ENCODE data around the gene ZNFX1. TPM values are rescaled to one million over a fixed set of nuclear protein-coding genes. Genes with fewer than 3 reads are reported as not detected.

ZNFX1 gene
- total and polyA plus RNA-seq, 2 donors (not counting 1 experiment from before 2014, with no cell fraction given): 13.7 to 46.2 TPM

GRCh38 chr20:49252556-49253350 is 25.1 kb downstream of the ZNFX1 start:
- no peaks in the 10 kb centered on the region for H3K4me1 ChIP-seq (ENCODE audit: control insufficient read depth, extremely low read depth, insufficient read depth, low read length)
- no peaks in the 10 kb centered on the region for H3K27me3 ChIP-seq (ENCODE audit: control insufficient read depth, insufficient read depth, low read length)
- H3K9ac ChIP-seq (ENCODE audit: insufficient read depth, low read length): no peak overlapping the region
- H3K9me3 ChIP-seq (ENCODE audit: control insufficient read depth, insufficient read depth, low read depth, low read length): no peaks in the 10 kb centered on the region
- H3K79me2 ChIP-seq (ENCODE audit: control insufficient read depth, insufficient read depth, low read length): no peaks in the 10 kb centered on the region
- H3K27ac ChIP-seq (ENCODE audit: insufficient read depth, low read length): no peak overlapping the region
- no peak overlapping the region for H3K4me2 ChIP-seq (ENCODE audit: extremely low read depth, insufficient read depth, low read length)
- TF ChIP-seq CTCF (conservative IDR thresholded peaks at IDR 0.05 in 1 of 2, IDR thresholded peaks at IDR 0.05 in 1 of 2; ENCODE audit: low read depth in 1 of 2, low read length in 2 of 2): no peak
- TF ChIP-seq EZH2 (IDR thresholded peaks at IDR 0.05; ENCODE audit: low read length, missing control alignments): no peak
- no peak overlapping the region for H2AFZ ChIP-seq (ENCODE audit: low read length)
- H3K36me3 ChIP-seq (ENCODE audit: control insufficient read depth, insufficient read depth, low read length): peaks cover 45% of the 10 kb centered on the region
- no peaks in the 10 kb centered on the region for H4K20me1 ChIP-seq (ENCODE audit: control insufficient read depth, extremely low read depth, insufficient read depth, low read length)
- no peak for DNase-seq (ENCODE audit: low read depth in 2 of 2)
- no peak overlapping the region for H3K4me3 ChIP-seq (replicated peaks in 1 of 4; ENCODE audit: control extremely low read depth in 1 of 4, insufficient read depth in 1 of 4, low read depth in 3 of 4, low read length in 4 of 4)

GRCh38 chr20:49248879-49249665 is 28.8 kb downstream of the ZNFX1 start:
- Histone ChIP-seq H2AFZ (ENCODE audit: low read length) (no peak overlapping the region), H4K20me1 (ENCODE audit: control insufficient read depth, extremely low read depth, insufficient read depth, low read length) (no peaks in the 10 kb centered on the region), H3K36me3 (ENCODE audit: control insufficient read depth, insufficient read depth, low read length) (peaks cover 35% of the 10 kb centered on the region), H3K4me2 (ENCODE audit: extremely low read depth, insufficient read depth, low read length) (no peak overlapping the region), H3K4me3 (replicated peaks in 1 of 4; ENCODE audit: control extremely low read depth in 1 of 4, insufficient read depth in 1 of 4, low read depth in 3 of 4, low read length in 4 of 4) (no peak overlapping the region), H3K4me1 (ENCODE audit: control insufficient read depth, extremely low read depth, insufficient read depth, low read length) (no peaks in the 10 kb centered on the region), H3K9ac (ENCODE audit: insufficient read depth, low read length) (no peak overlapping the region), H3K27me3 (ENCODE audit: control insufficient read depth, insufficient read depth, low read length) (no peaks in the 10 kb centered on the region), H3K9me3 (ENCODE audit: control insufficient read depth, insufficient read depth, low read depth, low read length) (no peaks in the 10 kb centered on the region), H3K27ac (ENCODE audit: insufficient read depth, low read length) (no peak overlapping the region), H3K79me2 (ENCODE audit: control insufficient read depth, insufficient read depth, low read length) (no peaks in the 10 kb centered on the region)
- no peak for DNase-seq (ENCODE audit: low read depth in 2 of 2)
- TF ChIP-seq CTCF (conservative IDR thresholded peaks at IDR 0.05 in 1 of 2, IDR thresholded peaks at IDR 0.05 in 1 of 2; ENCODE audit: low read depth in 1 of 2, low read length in 2 of 2): no peak
- no peak for TF ChIP-seq EZH2 (IDR thresholded peaks at IDR 0.05; ENCODE audit: low read length, missing control alignments)

GRCh38 chr20:49248301-49248700 is 29.6 kb downstream of the ZNFX1 start:
- H3K27ac ChIP-seq (ENCODE audit: insufficient read depth, low read length): no peak overlapping the region
- H3K9ac ChIP-seq (ENCODE audit: insufficient read depth, low read length): no peak overlapping the region
- no peak for TF ChIP-seq CTCF (conservative IDR thresholded peaks at IDR 0.05 in 1 of 2, IDR thresholded peaks at IDR 0.05 in 1 of 2; ENCODE audit: low read depth in 1 of 2, low read length in 2 of 2)
- TF ChIP-seq EZH2 (IDR thresholded peaks at IDR 0.05; ENCODE audit: low read length, missing control alignments): no peak
- no peak overlapping the region for H3K4me2 ChIP-seq (ENCODE audit: extremely low read depth, insufficient read depth, low read length)
- no peaks in the 10 kb centered on the region for H3K9me3 ChIP-seq (ENCODE audit: control insufficient read depth, insufficient read depth, low read depth, low read length)
- H3K4me3 ChIP-seq (replicated peaks in 1 of 4; ENCODE audit: control extremely low read depth in 1 of 4, insufficient read depth in 1 of 4, low read depth in 3 of 4, low read length in 4 of 4): no peak overlapping the region
- no peaks in the 10 kb centered on the region for H3K79me2 ChIP-seq (ENCODE audit: control insufficient read depth, insufficient read depth, low read length)
- no peaks in the 10 kb centered on the region for H3K4me1 ChIP-seq (ENCODE audit: control insufficient read depth, extremely low read depth, insufficient read depth, low read length)
- peaks cover 34% of the 10 kb centered on the region for H3K36me3 ChIP-seq (ENCODE audit: control insufficient read depth, insufficient read depth, low read length)
- H3K27me3 ChIP-seq (ENCODE audit: control insufficient read depth, insufficient read depth, low read length): no peaks in the 10 kb centered on the region
- H2AFZ ChIP-seq (ENCODE audit: low read length): no peak overlapping the region
- no peaks in the 10 kb centered on the region for H4K20me1 ChIP-seq (ENCODE audit: control insufficient read depth, extremely low read depth, insufficient read depth, low read length)
- DNase-seq (ENCODE audit: low read depth in 2 of 2): no peak
